ENCODE measurements around the gene TEX29.

DNA sequence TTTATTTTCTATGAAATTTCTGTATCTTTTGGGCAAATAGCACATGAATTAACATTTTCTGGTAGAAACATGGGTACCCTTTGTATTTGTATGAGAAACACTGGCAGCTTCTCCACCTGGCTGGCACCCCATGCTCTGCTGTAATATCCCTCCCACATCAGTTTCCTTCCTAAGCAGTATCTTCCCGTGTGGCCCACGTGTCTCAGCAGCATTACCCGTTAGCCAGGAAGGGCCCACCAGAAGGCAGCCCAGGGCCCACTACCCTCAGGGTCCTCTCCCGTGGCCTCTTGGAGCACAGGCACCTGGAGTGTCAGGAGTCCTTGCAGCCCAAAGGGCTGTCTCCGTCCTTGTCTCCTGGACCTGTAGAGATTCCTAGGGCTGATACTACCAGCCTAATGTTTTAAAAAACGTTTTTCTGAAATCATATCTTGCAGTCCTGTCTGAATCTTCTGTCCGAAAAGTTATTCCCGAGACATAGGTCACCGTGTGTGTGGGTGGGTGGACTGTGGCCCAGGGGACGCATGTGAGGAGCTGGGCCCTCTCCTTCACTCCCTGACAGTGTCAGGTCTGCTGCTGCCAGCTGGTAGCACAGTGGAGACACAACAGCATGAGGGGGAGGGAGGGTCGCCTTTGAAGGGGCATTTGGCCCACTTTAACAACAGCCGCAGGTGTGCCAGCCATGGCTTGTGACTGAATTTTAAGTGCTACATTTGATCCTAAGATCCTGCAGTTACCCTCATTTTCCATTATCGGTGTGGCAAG is 22.0 kb upstream of the TEX29 start:
- TF ChIP-seq, protein P1, sequence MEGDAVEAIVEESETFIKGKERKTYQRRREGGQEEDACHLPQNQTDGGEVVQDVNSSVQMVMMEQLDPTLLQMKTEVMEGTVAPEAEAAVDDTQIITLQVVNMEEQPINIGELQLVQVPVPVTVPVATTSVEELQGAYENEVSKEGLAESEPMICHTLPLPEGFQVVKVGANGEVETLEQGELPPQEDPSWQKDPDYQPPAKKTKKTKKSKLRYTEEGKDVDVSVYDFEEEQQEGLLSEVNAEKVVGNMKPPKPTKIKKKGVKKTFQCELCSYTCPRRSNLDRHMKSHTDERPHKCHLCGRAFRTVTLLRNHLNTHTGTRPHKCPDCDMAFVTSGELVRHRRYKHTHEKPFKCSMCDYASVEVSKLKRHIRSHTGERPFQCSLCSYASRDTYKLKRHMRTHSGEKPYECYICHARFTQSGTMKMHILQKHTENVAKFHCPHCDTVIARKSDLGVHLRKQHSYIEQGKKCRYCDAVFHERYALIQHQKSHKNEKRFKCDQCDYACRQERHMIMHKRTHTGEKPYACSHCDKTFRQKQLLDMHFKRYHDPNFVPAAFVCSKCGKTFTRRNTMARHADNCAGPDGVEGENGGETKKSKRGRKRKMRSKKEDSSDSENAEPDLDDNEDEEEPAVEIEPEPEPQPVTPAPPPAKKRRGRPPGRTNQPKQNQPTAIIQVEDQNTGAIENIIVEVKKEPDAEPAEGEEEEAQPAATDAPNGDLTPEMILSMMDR (IDR thresholded peaks at IDR 0.05 in 4 of 5, conservative IDR thresholded peaks at IDR 0.05 in 1 of 5), result no peak
- TF ChIP-seq POLR2A (IDR thresholded peaks at IDR 0.05), result no peak

All from gastrocnemius medialis (tissue), 4 donors.